HepG2 (cell line): ENCODE data around the gene HMGCS2. TPM values are rescaled to one million over a fixed set of nuclear protein-coding genes. Genes with fewer than 3 reads are reported as not detected.

ENCODE experiments used
- CBX1 ChIP-seq: IDR thresholded peaks from one replicate; pipeline ENCODE4 v1.6.1; 2016; ENCODE audit warnings: antibody characterized with exemption, low read depth
- CBX2 ChIP-seq, 2 experiments: fragments of 200-600 bp in 1 of 2; sonication (generic); formaldehyde crosslinking in 1 of 2; IDR thresholded peaks; 2 replicates each; pipeline versions ENCODE4 v1.7.0 to v1.8.1; 2018 to 2022; ENCODE audit warnings: low read depth in 2 of 2, low read length in 1 of 2, mild to moderate bottlenecking in 1 of 2, missing genetic modification reagents in 1 of 2
- ELF3 ChIP-seq: IDR thresholded peaks from 2 replicates; pipeline ENCODE4 v1.6.1; 2016; ENCODE audit warnings: missing genetic modification reagents, missing compliant biosample characterization
- FOXA1 ChIP-seq, 2 experiments: fragments of 450-650 bp in 1 of 2; sonication (generic) in 1 of 2; formaldehyde crosslinking in 1 of 2; IDR thresholded peaks; 2 replicates each; pipeline versions ENCODE4 v1.4.0 to v1.6.1; 2016 to 2020; ENCODE audit warnings: missing genetic modification reagents in 1 of 2
- HDAC2 ChIP-seq: sonication (generic); formaldehyde crosslinking; IDR thresholded peaks from 2 replicates; pipeline ENCODE4 v1.4.0; 2020; ENCODE audit warnings: missing genetic modification reagents
- HMGA1 ChIP-seq: sonication (generic); formaldehyde crosslinking; conservative IDR thresholded peaks from 2 replicates; pipeline ENCODE4 v1.4.0; 2020; ENCODE audit warnings: missing genetic modification reagents
- MATR3 ChIP-seq: sonication (generic); formaldehyde crosslinking; IDR thresholded peaks from 2 replicates; pipeline ENCODE4 v1.4.0; 2020; ENCODE audit warnings: missing genetic modification reagents
- NFE2 ChIP-seq: sonication (generic); formaldehyde crosslinking; IDR thresholded peaks from 2 replicates; pipeline ENCODE4 v1.4.0; 2020; ENCODE audit warnings: missing genetic modification reagents
- NR3C1 ChIP-seq: sonication (generic); formaldehyde crosslinking; IDR thresholded peaks from 2 replicates; pipeline ENCODE4 v1.4.0; 2020; ENCODE audit warnings: missing genetic modification reagents
- PCBP1 ChIP-seq: fragments of 200-400 bp; formaldehyde crosslinking; IDR thresholded peaks from 2 replicates; pipeline ENCODE4 v1.6.1; 2017; ENCODE audit warnings: mild to moderate bottlenecking, low read depth, low read length, borderline replicate concordance
- POLR2AphosphoS5 ChIP-seq: IDR thresholded peaks from 2 replicates; pipeline ENCODE4 v1.6.1; 2012; ENCODE audit warnings: low read depth, low read length
- RARA ChIP-seq: IDR thresholded peaks from 2 replicates; pipeline ENCODE4 v1.6.1; 2016; ENCODE audit warnings: missing genetic modification reagents, missing compliant biosample characterization
- RARG ChIP-seq: sonication (generic); formaldehyde crosslinking; IDR thresholded peaks from 2 replicates; pipeline ENCODE4 v1.4.0; 2020; ENCODE audit warnings: low read depth, mild to moderate bottlenecking, missing genetic modification reagents
- RNF2 ChIP-seq: fragments of 450-650 bp; conservative IDR thresholded peaks from 2 replicates; pipeline ENCODE4 v1.6.1; 2016; ENCODE audit warnings: low read depth
- SIX4 ChIP-seq: sonication (generic); formaldehyde crosslinking; IDR thresholded peaks from 2 replicates; pipeline ENCODE4 v1.4.0; 2020; ENCODE audit warnings: missing genetic modification reagents
- STAT5B ChIP-seq: sonication (generic); formaldehyde crosslinking; IDR thresholded peaks from 2 replicates; pipeline ENCODE4 v1.4.0; 2020; ENCODE audit warnings: missing genetic modification reagents
- TCF12 ChIP-seq, 2 experiments: fragments of 450-650 bp in 1 of 2; sonication (generic) in 1 of 2; formaldehyde crosslinking in 1 of 2; IDR thresholded peaks; 2 replicates each; pipeline versions ENCODE4 v1.6.1 to v1.8.0; 2017 to 2022; ENCODE audit warnings: antibody characterized with exemption in 1 of 2, mild to moderate bottlenecking in 1 of 2, missing genetic modification reagents in 1 of 2, moderate library complexity in 1 of 2
- TCF7L2 ChIP-seq: IDR thresholded peaks from 2 replicates; pipeline ENCODE4 v1.6.1; 2011; ENCODE audit warnings: mild to moderate bottlenecking, low read depth, low read length, moderate library complexity
- THYN1 ChIP-seq: sonication (generic); formaldehyde crosslinking; IDR thresholded peaks from 2 replicates; pipeline ENCODE4 v1.8.1; 2023; ENCODE audit warnings: low read depth, mild to moderate bottlenecking, moderate library complexity, missing genetic modification reagents, borderline replicate concordance
- ZBTB8A ChIP-seq: sonication (generic); formaldehyde crosslinking; IDR thresholded peaks from 2 replicates; pipeline ENCODE4 v1.4.0; 2020; ENCODE audit warnings: mild to moderate bottlenecking, low read depth, missing genetic modification reagents, borderline replicate concordance
- ZFP91 ChIP-seq: sonication (generic); formaldehyde crosslinking; IDR thresholded peaks from 2 replicates; pipeline ENCODE4 v1.9.0; 2022; ENCODE audit warnings: missing genetic modification reagents, mild to moderate bottlenecking, borderline replicate concordance
- ZMYM4 ChIP-seq: sonication (generic); formaldehyde crosslinking; IDR thresholded peaks from 2 replicates; pipeline ENCODE4 v1.8.1; 2023; ENCODE audit warnings: mild to moderate bottlenecking, missing genetic modification reagents
- ZNF101 ChIP-seq: sonication (generic); formaldehyde crosslinking; IDR thresholded peaks from 2 replicates; pipeline ENCODE4 v1.4.0; 2020; ENCODE audit warnings: mild to moderate bottlenecking, low read depth, missing genetic modification reagents, borderline replicate concordance
- ZNF136 ChIP-seq: sonication (generic); formaldehyde crosslinking; IDR thresholded peaks from 2 replicates; pipeline ENCODE4 v1.8.1; 2022; ENCODE audit warnings: low read depth, mild to moderate bottlenecking, moderate library complexity, missing genetic modification reagents
- ZNF30 ChIP-seq: sonication (generic); formaldehyde crosslinking; IDR thresholded peaks from 2 replicates; pipeline ENCODE4 v1.5.0; 2020; ENCODE audit warnings: mild to moderate bottlenecking, missing genetic modification reagents
- ZNF326 ChIP-seq: sonication (generic); formaldehyde crosslinking; IDR thresholded peaks from 2 replicates; pipeline ENCODE4 v1.4.0; 2020; ENCODE audit warnings: missing genetic modification reagents, borderline replicate concordance
- ZNF496 ChIP-seq: sonication (generic); formaldehyde crosslinking; IDR thresholded peaks from 2 replicates; pipeline ENCODE4 v1.8.1; 2023; ENCODE audit warnings: mild to moderate bottlenecking, moderate library complexity, missing genetic modification reagents; ENCODE audit not compliant: insufficient replicate concordance
- ZNF543 ChIP-seq: sonication (generic); formaldehyde crosslinking; IDR thresholded peaks from 2 replicates; pipeline ENCODE4 v1.4.0; 2020; ENCODE audit warnings: mild to moderate bottlenecking, missing genetic modification reagents
- ZNF644 ChIP-seq: IDR thresholded peaks from 2 replicates; pipeline ENCODE4 v1.6.1; 2016; ENCODE audit warnings: low read depth
- ZSCAN31 ChIP-seq: sonication (generic); formaldehyde crosslinking; IDR thresholded peaks from 2 replicates; pipeline ENCODE4 v1.5.0; 2020; ENCODE audit warnings: low read depth, mild to moderate bottlenecking, missing genetic modification reagents
- ZSCAN9 ChIP-seq: IDR thresholded peaks from 2 replicates; pipeline ENCODE4 v1.6.1; 2016; ENCODE audit warnings: borderline replicate concordance
- polyA plus RNA-seq, 8 experiments: library from polyadenylated mRNA; depleted of rRNA in 3 of 8; stranded (reverse) in 7 of 8; unstranded in 1 of 8; fragments of >200 nt; fragmentation: Illumina TruSeq in 4 of 8; extraction: Trizol in 4 of 8; gene quantifications; 2 replicates each; pipeline versions ENCODE4 v1.2.1 to v1.2.3, GENCODE V29; 2011 to 2016; ENCODE audit warnings: low read depth in 4 of 8, missing spikeins in 1 of 8, mixed read lengths in 1 of 8; ENCODE audit not compliant: insufficient read depth in 1 of 8
- total RNA-seq, 5 experiments: library from RNA; depleted of rRNA; stranded (reverse); fragments of >200 nt; fragmentation: Illumina TruSeq; extraction: Trizol; gene quantifications; 2 replicates each; pipeline ENCODE4 v1.2.3, GENCODE V29; 2016; ENCODE audit warnings: low read depth in 1 of 5
- TF ChIP-seq, protein P1 (sequence below): IDR thresholded peaks from 2 replicates; pipeline ENCODE4 v1.6.1; 2012; ENCODE audit warnings: inconsistent platforms

The HMGCS2 gene
- total and polyA plus RNA-seq, 2 of the 13 experiments (the other 11 are each of a cell fraction or from before 2014, with no cell fraction given) = 0.44 to 1.5 TPM

DNA sequence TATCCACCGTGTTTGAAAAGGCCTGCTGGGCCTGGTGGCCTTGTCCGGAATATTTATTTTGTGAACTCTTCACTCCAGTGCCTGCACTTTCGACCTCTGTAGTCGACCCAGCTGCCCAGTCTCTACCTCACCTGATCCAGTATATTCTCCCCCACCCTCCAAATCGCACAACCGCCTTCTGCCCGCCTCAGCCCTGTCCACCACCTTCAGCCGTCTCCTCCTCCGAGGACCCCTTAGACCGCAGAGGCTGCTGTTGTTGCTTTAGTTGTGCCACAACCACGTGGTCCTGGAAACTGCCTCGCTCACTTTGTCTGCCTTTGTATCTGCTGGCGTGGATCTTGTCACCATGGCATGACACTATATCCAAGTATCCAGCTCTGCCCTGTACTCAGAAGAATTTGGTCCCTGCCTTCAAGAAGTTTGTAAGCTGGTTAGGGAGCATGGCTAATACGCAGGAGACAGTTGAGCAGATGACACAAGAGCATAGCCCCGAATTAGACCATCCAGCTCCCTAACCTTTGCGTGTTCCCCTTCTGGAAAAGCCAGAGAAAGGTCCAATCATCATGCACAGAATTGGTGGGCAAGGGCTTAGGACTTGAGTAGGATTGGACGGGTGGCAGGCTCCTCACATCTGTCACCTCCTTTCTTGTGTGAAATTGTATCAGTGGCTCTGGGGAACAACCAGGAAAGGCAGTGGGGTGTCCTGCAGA lies 55.5 kb downstream of the HMGCS2 start (continued):
- 0 out of 2 replicates have a peak, but pooled peaks have one; percentile 3 for TF ChIP-seq ELF3 (CRISPR knock-in tag)
- TF ChIP-seq RARA (CRISPR knock-in tag) = peak; percentile 56
- TF ChIP-seq RNF2 = no peak
- no peak for TF ChIP-seq ZNF496 (CRISPR knock-in tag)
- TF ChIP-seq CBX1 = no peak
- no peak for TF ChIP-seq NFE2 (CRISPR knock-in tag)
- TF ChIP-seq ZNF30 = no peak
- TF ChIP-seq ZNF101 (CRISPR knock-in tag) = no peak
- TF ChIP-seq ZSCAN9 (CRISPR knock-in tag) = 0 out of 2 replicates have a peak, but pooled peaks have one; percentile 11
- TF ChIP-seq ZNF326 (CRISPR knock-in tag) = no peak
- TF ChIP-seq ZNF543 (CRISPR knock-in tag) = 0 out of 2 replicates have a peak, but pooled peaks have one; percentile 61
- TF ChIP-seq TCF12 (IDR thresholded peaks at IDR 0.05) = no peak
- TF ChIP-seq TCF12 (CRISPR knock-in tag; IDR thresholded peaks at IDR 0.05) = no peak
- TF ChIP-seq, protein P1, sequence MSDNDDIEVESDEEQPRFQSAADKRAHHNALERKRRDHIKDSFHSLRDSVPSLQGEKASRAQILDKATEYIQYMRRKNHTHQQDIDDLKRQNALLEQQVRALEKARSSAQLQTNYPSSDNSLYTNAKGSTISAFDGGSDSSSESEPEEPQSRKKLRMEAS = peak; percentile 78
- TF ChIP-seq ZMYM4 (CRISPR knock-in tag) = peak; percentile 3; the same call in 1 of the 2 replicates
- TF ChIP-seq ZNF136 (CRISPR knock-in tag) = no peak
- TF ChIP-seq THYN1 (CRISPR knock-in tag) = no peak
- TF ChIP-seq ZBTB8A = no peak
- no peak for TF ChIP-seq SIX4 (CRISPR knock-in tag)
- TF ChIP-seq ZSCAN31 (CRISPR knock-in tag) = no peak
- no peak for TF ChIP-seq TCF7L2
- TF ChIP-seq HMGA1 (CRISPR knock-in tag) = no peak
- 0 out of 2 replicates have a peak, but pooled peaks have one; percentile 8 for TF ChIP-seq ZNF644
- TF ChIP-seq MATR3 = no peak
- no peak for TF ChIP-seq HDAC2 (CRISPR knock-in tag)
- TF ChIP-seq POLR2AphosphoS5 = peak; percentile 28; the same call in 1 of the 2 replicates
- TF ChIP-seq STAT5B (CRISPR knock-in tag) = no peak
- no peak for TF ChIP-seq CBX2 (IDR thresholded peaks at IDR 0.05; ENCODE audit: low read depth, low read length)
- TF ChIP-seq CBX2 (CRISPR knock-in tag; IDR thresholded peaks at IDR 0.05; ENCODE audit: low read depth) = no peak
- no peak for TF ChIP-seq RARG (CRISPR knock-in tag)
- no peak for TF ChIP-seq NR3C1 (CRISPR knock-in tag)
- TF ChIP-seq FOXA1 (IDR thresholded peaks at IDR 0.05) = no peak
- no peak for TF ChIP-seq FOXA1 (CRISPR knock-in tag; IDR thresholded peaks at IDR 0.05)
- no peak for TF ChIP-seq PCBP1
- peak; percentile 49; the same call in 1 of the 2 replicates for TF ChIP-seq ZFP91
